GM23338 (cell line): ENCODE results near the gene TMPRSS6. TPM values are rescaled to one million over a fixed set of nuclear protein-coding genes. Genes with fewer than 3 reads are reported as not detected.
A peak's percentile ranks its signal among the peaks of the same experiment; 100 is the strongest.

Experiments
- ATAC-seq: fragments of 200-7000 bp; cut with Tn5 transposase; 3 replicates; pipeline ENCODE4 v1.9.1; 2020
- DNase-seq: peaks from one replicate; pipeline ENCODE4 v3.0.0-alpha.2; 2015; ENCODE audit warnings: low spot score
- H2AFZ ChIP-seq: fragments of 200-600 bp; sonication (generic); 2 replicates; pipeline ENCODE4 v1.8.0; 2016; ENCODE audit warnings: antibody characterized with exemption, mild to moderate bottlenecking, moderate library complexity
- H3F3A ChIP-seq: fragments of 200-600 bp; sonication (generic); replicated peaks from 2 replicates; pipeline ENCODE4 v1.8.0; 2017; ENCODE audit warnings: antibody characterized with exemption, mixed run types, low read depth
- H3K27ac ChIP-seq: fragments of 200-600 bp; sonication (generic); 2 replicates; pipeline ENCODE4 v1.6.1; 2016; ENCODE audit warnings: low read depth
- H3K27me3 ChIP-seq: fragments of 200-600 bp; sonication (generic); 2 replicates; pipeline ENCODE4 v1.8.0; 2016; ENCODE audit warnings: mild to moderate bottlenecking, mixed run types, moderate library complexity; ENCODE audit not compliant: insufficient read depth
- H3K36me3 ChIP-seq: fragments of 200-600 bp; sonication (generic); 2 replicates; pipeline ENCODE4 v1.8.0; 2016; ENCODE audit warnings: mild to moderate bottlenecking; ENCODE audit not compliant: insufficient read depth
- H3K4me1 ChIP-seq: fragments of 200-600 bp; sonication (generic); 2 replicates; pipeline ENCODE4 v1.8.0; 2016; ENCODE audit warnings: mild to moderate bottlenecking, moderate library complexity; ENCODE audit not compliant: insufficient read depth
- H3K4me2 ChIP-seq: fragments of 200-600 bp; sonication (generic); 2 replicates; pipeline ENCODE4 v1.7.1; 2017; ENCODE audit warnings: mixed run types
- H3K4me3 ChIP-seq: fragments of 200-600 bp; sonication (generic); 2 replicates; pipeline ENCODE4 v1.6.1; 2016; ENCODE audit warnings: mixed run types
- H3K79me2 ChIP-seq: fragments of 200-600 bp; sonication (generic); replicated peaks from 2 replicates; pipeline ENCODE4 v1.8.0; 2017; ENCODE audit warnings: mild to moderate bottlenecking; ENCODE audit not compliant: insufficient read depth
- H3K9me2 ChIP-seq: fragments of 200-600 bp; sonication (generic); 2 replicates; pipeline ENCODE4 v1.8.0; 2017; ENCODE audit not compliant: insufficient read depth
- H4K20me1 ChIP-seq: fragments of 200-600 bp; sonication (generic); replicated peaks from 2 replicates; pipeline ENCODE4 v1.8.0; 2017; ENCODE audit warnings: mild to moderate bottlenecking; ENCODE audit not compliant: insufficient read depth
- H3K27ac Mint-ChIP-seq: 2 replicates; pipeline ENCODE4 v1.8.0; 2020; ENCODE audit warnings: inconsistent platforms, mild to moderate bottlenecking, moderate library complexity, mixed read lengths
- H3K27me3 Mint-ChIP-seq: 3 replicates; pipeline ENCODE4 v1.8.0; 2022; ENCODE audit warnings: low read depth, mild to moderate bottlenecking, moderate library complexity, mixed read lengths, inconsistent platforms; ENCODE audit not compliant: insufficient read depth, poor library complexity
- H3K36me3 Mint-ChIP-seq: 3 replicates; pipeline ENCODE4 v1.8.0; 2021; ENCODE audit warnings: low read depth, mild to moderate bottlenecking, inconsistent platforms, moderate library complexity, mixed read lengths
- H3K4me1 Mint-ChIP-seq: 3 replicates; pipeline ENCODE4 v1.8.0; 2020; ENCODE audit warnings: mild to moderate bottlenecking, inconsistent platforms, mixed read lengths
- H3K4me3 Mint-ChIP-seq: 3 replicates; pipeline ENCODE4 v1.8.0; 2021; ENCODE audit warnings: moderate library complexity, mild to moderate bottlenecking, inconsistent platforms, mixed read lengths
- H3K9me3 Mint-ChIP-seq: 3 replicates; pipeline ENCODE4 v1.8.0; 2020; ENCODE audit warnings: moderate library complexity, mild to moderate bottlenecking, inconsistent platforms, mixed read lengths
- CREB1 ChIP-seq: fragments of 250-450 bp; sonication (Bioruptor Pico); IDR thresholded peaks from 2 replicates; pipeline ENCODE4 v1.5.0; 2020; ENCODE audit warnings: low read depth, mild to moderate bottlenecking, moderate library complexity
- CTCF ChIP-seq, 2 experiments: fragments of 200-600 bp in 1 of 2; sonication (generic) in 1 of 2; conservative IDR thresholded peaks; 2 replicates each; pipeline versions ENCODE4 v1.5.1 to v1.6.1; 2016 to 2017; ENCODE audit warnings: antibody characterized with exemption in 2 of 2, low read depth in 2 of 2, mild to moderate bottlenecking in 2 of 2, moderate library complexity in 1 of 2
- ZNF114 ChIP-seq: fragments of 250-450 bp; sonication (Bioruptor Pico); IDR thresholded peaks from 2 replicates; pipeline ENCODE4 v1.5.0; 2020; ENCODE audit warnings: mild to moderate bottlenecking, moderate library complexity
- ZNF331 ChIP-seq: fragments of 250-450 bp; sonication (Bioruptor Pico); IDR thresholded peaks from 2 replicates; pipeline ENCODE4 v1.5.0; 2020; ENCODE audit warnings: low read depth, mild to moderate bottlenecking, moderate library complexity
- ZNF462 ChIP-seq: fragments of 250-450 bp; sonication (Bioruptor Pico); IDR thresholded peaks from 2 replicates; pipeline ENCODE4 v1.5.0; 2020; ENCODE audit warnings: mild to moderate bottlenecking, moderate library complexity
- polyA plus RNA-seq: library from polyadenylated mRNA; unstranded; fragments of >200 nt; fragmentation: Nextera tagmentation; extraction: Ambion mirVana; gene quantifications from 2 replicates; pipeline ENCODE4 v1.2.1, GENCODE V29; 2016
- total RNA-seq: library from RNA; depleted of rRNA; stranded (reverse); fragments of >200 nt; shearing (Covaris generic); gene quantifications from 2 replicates; pipeline ENCODE4 v1.2.3, GENCODE V29; 2014
- TF ChIP-seq, protein P1 (sequence below): IDR thresholded peaks from one replicate; pipeline ENCODE4 v1.6.1; 2018; ENCODE audit warnings: antibody characterized with exemption; ENCODE audit not compliant: unreplicated experiment

The TMPRSS6 gene
- total and polyA plus RNA-seq, 2 experiments from 2014 or later, result 0.13 TPM; not detected in 1

GRCh38 chr22:37121887-37122591 is 12.5 kb upstream of the TMPRSS6 start:
- Histone ChIP-seq H3K4me3 (no peak overlapping the region), H3F3A (no peaks in the 10 kb centered on the region), H3K4me1 (0 out of 2 replicates have a peak, but pooled peaks cover 5% of the 10 kb centered on the region), H3K27me3 (no peaks in the 10 kb centered on the region), H3K9me2 (no peaks in the 10 kb centered on the region), H3K79me2 (no peaks in the 10 kb centered on the region), H4K20me1 (no peaks in the 10 kb centered on the region), H3K27ac (no peak overlapping the region), H3K36me3 (no peaks in the 10 kb centered on the region), H3K4me2 (no peak overlapping the region), H2AFZ (no peak overlapping the region)
- H3K36me3 Mint-ChIP-seq, result no peaks in the 10 kb centered on the region
- TF ChIP-seq CREB1 (CRISPR knock-in tag) (no peak), ZNF462 (CRISPR knock-in tag) (no peak), ZNF114 (no peak)
- peaks cover 33% of the 10 kb centered on the region for H3K4me1 Mint-ChIP-seq
- DNase-seq (peak; percentile 37), ATAC-seq (peak; percentile 9; the same call in 1 of the 3 replicates)
- H3K27ac Mint-ChIP-seq, result no peak overlapping the region
- H3K4me3 Mint-ChIP-seq, result no peak overlapping the region
- no peaks in the 10 kb centered on the region for H3K9me3 Mint-ChIP-seq
- peaks cover 8% of the 10 kb centered on the region for H3K27me3 Mint-ChIP-seq

- no peaks in the 10 kb centered on the region for H3K79me2 ChIP-seq
- no peaks in the 10 kb centered on the region for H3K9me2 ChIP-seq
- no peak overlapping the region for H3K4me2 ChIP-seq
- H2AFZ ChIP-seq, result no peak overlapping the region
- H3K27me3 ChIP-seq, result no peaks in the 10 kb centered on the region
- Mint-ChIP-seq H3K9me3 (no peaks in the 10 kb centered on the region), H3K27ac (no peak overlapping the region), H3K36me3 (no peaks in the 10 kb centered on the region), H3K4me3 (no peak overlapping the region), H3K27me3 (peaks cover 8% of the 10 kb centered on the region), H3K4me1 (peaks cover 28% of the 10 kb centered on the region)
- no peaks in the 10 kb centered on the region for H3K36me3 ChIP-seq
- H3K4me3 ChIP-seq, result no peak overlapping the region
- DNase-seq, result no peak
- 0 out of 2 replicates have a peak, but pooled peaks cover 5% of the 10 kb centered on the region for H3K4me1 ChIP-seq
- no peaks in the 10 kb centered on the region for H3F3A ChIP-seq
- no peak overlapping the region for H3K27ac ChIP-seq
- no peak for ATAC-seq
- no peaks in the 10 kb centered on the region for H4K20me1 ChIP-seq
- TF ChIP-seq CTCF (conservative IDR thresholded peaks at IDR 0.05; ENCODE audit: low read depth in 2 of 2) (no peak), ZNF331 (CRISPR knock-in tag) (no peak), CREB1 (CRISPR knock-in tag) (no peak), ZNF114 (no peak)
- TF ChIP-seq, protein P1, sequence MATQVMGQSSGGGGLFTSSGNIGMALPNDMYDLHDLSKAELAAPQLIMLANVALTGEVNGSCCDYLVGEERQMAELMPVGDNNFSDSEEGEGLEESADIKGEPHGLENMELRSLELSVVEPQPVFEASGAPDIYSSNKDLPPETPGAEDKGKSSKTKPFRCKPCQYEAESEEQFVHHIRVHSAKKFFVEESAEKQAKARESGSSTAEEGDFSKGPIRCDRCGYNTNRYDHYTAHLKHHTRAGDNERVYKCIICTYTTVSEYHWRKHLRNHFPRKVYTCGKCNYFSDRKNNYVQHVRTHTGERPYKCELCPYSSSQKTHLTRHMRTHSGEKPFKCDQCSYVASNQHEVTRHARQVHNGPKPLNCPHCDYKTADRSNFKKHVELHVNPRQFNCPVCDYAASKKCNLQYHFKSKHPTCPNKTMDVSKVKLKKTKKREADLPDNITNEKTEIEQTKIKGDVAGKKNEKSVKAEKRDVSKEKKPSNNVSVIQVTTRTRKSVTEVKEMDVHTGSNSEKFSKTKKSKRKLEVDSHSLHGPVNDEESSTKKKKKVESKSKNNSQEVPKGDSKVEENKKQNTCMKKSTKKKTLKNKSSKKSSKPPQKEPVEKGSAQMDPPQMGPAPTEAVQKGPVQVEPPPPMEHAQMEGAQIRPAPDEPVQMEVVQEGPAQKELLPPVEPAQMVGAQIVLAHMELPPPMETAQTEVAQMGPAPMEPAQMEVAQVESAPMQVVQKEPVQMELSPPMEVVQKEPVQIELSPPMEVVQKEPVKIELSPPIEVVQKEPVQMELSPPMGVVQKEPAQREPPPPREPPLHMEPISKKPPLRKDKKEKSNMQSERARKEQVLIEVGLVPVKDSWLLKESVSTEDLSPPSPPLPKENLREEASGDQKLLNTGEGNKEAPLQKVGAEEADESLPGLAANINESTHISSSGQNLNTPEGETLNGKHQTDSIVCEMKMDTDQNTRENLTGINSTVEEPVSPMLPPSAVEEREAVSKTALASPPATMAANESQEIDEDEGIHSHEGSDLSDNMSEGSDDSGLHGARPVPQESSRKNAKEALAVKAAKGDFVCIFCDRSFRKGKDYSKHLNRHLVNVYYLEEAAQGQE, result no peak
Observed at GRCh38 chr22:37120569-37121340, 11.2 kb upstream of the TMPRSS6 start.
